Measurements from ENCODE around the gene ARHGEF19.

- no peak for TF ChIP-seq CTCF (IDR thresholded peaks at IDR 0.05 in 8 of 11, conservative IDR thresholded peaks at IDR 0.05 in 3 of 11)
- TF ChIP-seq POLR2A (IDR thresholded peaks at IDR 0.05) = no peak
Measured at GRCh38 chr1:16260814-16261213, 48.4 kb upstream of the ARHGEF19 start.

Measured in spleen (tissue), 7 donors.